ENCODE data around the gene IQSEC1. TPM values are rescaled to one million over a fixed set of nuclear protein-coding genes. Genes with fewer than 3 reads are reported as not detected.

Gene IQSEC1
- total and polyA plus RNA-seq, 9 of the 15 experiments (the other 6 are each of a cell fraction or from before 2014, with no cell fraction given) = 0.56 to 39.0 (median 6.8) TPM

- TF ChIP-seq RREB1 (CRISPR knock-in tag; IDR thresholded peaks at IDR 0.05) = peak; percentile 77
- peak; percentile 35 for TF ChIP-seq GMEB1 (CRISPR knock-in tag; IDR thresholded peaks at IDR 0.05)
- TF ChIP-seq DACH1 (IDR thresholded peaks at IDR 0.05; ENCODE audit: partially characterized antibody) = no peak
- TF ChIP-seq CHCHD3 (CRISPR knock-in tag; IDR thresholded peaks at IDR 0.05) = peak; percentile 72; the same call in 1 of the 2 replicates
- TF ChIP-seq, protein P1, sequence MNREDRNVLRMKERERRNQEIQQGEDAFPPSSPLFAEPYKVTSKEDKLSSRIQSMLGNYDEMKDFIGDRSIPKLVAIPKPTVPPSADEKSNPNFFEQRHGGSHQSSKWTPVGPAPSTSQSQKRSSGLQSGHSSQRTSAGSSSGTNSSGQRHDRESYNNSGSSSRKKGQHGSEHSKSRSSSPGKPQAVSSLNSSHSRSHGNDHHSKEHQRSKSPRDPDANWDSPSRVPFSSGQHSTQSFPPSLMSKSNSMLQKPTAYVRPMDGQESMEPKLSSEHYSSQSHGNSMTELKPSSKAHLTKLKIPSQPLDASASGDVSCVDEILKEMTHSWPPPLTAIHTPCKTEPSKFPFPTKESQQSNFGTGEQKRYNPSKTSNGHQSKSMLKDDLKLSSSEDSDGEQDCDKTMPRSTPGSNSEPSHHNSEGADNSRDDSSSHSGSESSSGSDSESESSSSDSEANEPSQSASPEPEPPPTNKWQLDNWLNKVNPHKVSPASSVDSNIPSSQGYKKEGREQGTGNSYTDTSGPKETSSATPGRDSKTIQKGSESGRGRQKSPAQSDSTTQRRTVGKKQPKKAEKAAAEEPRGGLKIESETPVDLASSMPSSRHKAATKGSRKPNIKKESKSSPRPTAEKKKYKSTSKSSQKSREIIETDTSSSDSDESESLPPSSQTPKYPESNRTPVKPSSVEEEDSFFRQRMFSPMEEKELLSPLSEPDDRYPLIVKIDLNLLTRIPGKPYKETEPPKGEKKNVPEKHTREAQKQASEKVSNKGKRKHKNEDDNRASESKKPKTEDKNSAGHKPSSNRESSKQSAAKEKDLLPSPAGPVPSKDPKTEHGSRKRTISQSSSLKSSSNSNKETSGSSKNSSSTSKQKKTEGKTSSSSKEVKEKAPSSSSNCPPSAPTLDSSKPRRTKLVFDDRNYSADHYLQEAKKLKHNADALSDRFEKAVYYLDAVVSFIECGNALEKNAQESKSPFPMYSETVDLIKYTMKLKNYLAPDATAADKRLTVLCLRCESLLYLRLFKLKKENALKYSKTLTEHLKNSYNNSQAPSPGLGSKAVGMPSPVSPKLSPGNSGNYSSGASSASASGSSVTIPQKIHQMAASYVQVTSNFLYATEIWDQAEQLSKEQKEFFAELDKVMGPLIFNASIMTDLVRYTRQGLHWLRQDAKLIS (CRISPR knock-in tag; IDR thresholded peaks at IDR 0.05) = 0 out of 2 replicates have a peak, but pooled peaks have one; percentile 2
- TF ChIP-seq PURB (CRISPR knock-in tag; IDR thresholded peaks at IDR 0.05; ENCODE audit: low read depth) = no peak
- peak; percentile 9 for TF ChIP-seq HSF4 (CRISPR knock-in tag; IDR thresholded peaks at IDR 0.05; ENCODE audit: borderline replicate concordance)
- TF ChIP-seq NFXL1 (CRISPR knock-in tag; IDR thresholded peaks at IDR 0.05) = 0 out of 2 replicates have a peak, but pooled peaks have one; percentile 59
- TF ChIP-seq, protein P2, sequence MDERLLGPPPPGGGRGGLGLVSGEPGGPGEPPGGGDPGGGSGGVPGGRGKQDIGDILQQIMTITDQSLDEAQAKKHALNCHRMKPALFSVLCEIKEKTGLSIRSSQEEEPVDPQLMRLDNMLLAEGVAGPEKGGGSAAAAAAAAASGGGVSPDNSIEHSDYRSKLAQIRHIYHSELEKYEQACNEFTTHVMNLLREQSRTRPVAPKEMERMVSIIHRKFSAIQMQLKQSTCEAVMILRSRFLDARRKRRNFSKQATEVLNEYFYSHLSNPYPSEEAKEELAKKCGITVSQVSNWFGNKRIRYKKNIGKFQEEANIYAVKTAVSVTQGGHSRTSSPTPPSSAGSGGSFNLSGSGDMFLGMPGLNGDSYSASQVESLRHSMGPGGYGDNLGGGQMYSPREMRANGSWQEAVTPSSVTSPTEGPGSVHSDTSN (CRISPR knock-in tag; IDR thresholded peaks at IDR 0.05; ENCODE audit: low read depth) = no peak
- TF ChIP-seq, protein P2 (tag; conservative IDR thresholded peaks at IDR 0.05; ENCODE audit: low read depth) = 0 out of 2 replicates have a peak, but pooled peaks have one; percentile 3
- TF ChIP-seq KLF6 (CRISPR knock-in tag; IDR thresholded peaks at IDR 0.05; ENCODE audit: borderline replicate concordance) = peak; percentile 73; the same call in 1 of the 2 replicates
Observed at GRCh38 chr3:12999147-13000140, 73.8 kb downstream of the IQSEC1 start (continued).
